B cell (primary cell): ENCODE results near the gene MICOS13.

Experiments
- EZH2 ChIP-seq: IDR thresholded peaks from 2 replicates; pipeline ENCODE4 v1.6.1; 2012; ENCODE audit warnings: borderline replicate concordance, low read depth, mild to moderate bottlenecking, moderate library complexity, low read length; ENCODE audit not compliant: insufficient read depth, poor library complexity, severe bottlenecking
- TF ChIP-seq, protein P1 (sequence below): fragments of 200-600 bp; IDR thresholded peaks from one replicate; pipeline ENCODE4 v1.8.0; 2022; ENCODE audit warnings: antibody characterized with exemption, mild to moderate bottlenecking

DNA sequence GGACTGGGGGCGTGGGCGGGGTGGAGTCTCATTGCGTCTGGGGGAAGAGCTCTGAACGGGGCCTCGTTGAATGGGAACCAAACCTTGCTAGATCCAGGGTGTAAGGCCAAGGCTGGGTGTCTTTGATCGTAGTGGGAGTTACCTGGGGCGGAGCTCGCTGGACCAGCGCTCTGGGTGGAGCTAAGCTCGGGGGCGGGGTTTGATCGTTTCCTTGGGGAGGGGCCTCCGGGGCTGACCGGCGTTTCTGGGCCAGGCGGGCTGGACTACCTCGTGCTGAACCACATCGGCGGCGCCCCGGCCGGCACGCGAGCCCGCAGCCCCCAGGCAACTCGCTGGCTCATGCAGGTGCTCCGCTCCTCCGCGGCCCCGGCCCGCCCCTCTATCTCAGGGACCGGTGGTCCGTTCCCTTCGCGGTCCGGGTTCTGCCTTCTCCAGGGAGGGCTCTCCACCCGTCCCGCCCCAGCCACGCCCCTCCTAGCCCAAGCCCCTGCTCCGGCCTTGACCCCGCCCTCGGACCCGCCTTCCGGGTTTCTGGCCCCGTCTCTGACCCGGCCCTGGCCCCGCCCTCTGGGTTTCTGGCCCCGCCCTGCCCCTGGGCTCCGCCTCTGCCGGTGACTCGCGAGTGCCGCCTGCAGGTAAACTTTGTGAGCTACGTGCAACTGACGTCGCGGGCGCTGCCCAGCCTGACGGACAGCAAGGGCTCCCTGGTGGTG is 6.5 kb upstream of the MICOS13 start:
- TF ChIP-seq, protein P1, sequence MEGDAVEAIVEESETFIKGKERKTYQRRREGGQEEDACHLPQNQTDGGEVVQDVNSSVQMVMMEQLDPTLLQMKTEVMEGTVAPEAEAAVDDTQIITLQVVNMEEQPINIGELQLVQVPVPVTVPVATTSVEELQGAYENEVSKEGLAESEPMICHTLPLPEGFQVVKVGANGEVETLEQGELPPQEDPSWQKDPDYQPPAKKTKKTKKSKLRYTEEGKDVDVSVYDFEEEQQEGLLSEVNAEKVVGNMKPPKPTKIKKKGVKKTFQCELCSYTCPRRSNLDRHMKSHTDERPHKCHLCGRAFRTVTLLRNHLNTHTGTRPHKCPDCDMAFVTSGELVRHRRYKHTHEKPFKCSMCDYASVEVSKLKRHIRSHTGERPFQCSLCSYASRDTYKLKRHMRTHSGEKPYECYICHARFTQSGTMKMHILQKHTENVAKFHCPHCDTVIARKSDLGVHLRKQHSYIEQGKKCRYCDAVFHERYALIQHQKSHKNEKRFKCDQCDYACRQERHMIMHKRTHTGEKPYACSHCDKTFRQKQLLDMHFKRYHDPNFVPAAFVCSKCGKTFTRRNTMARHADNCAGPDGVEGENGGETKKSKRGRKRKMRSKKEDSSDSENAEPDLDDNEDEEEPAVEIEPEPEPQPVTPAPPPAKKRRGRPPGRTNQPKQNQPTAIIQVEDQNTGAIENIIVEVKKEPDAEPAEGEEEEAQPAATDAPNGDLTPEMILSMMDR: peak; percentile 76
- TF ChIP-seq EZH2: no peak
